ENCODE results near the gene CHRD.

GRCh38 chr3:184387174-184387714 lies 7.4 kb downstream of the CHRD start:
- TF ChIP-seq, protein P1, sequence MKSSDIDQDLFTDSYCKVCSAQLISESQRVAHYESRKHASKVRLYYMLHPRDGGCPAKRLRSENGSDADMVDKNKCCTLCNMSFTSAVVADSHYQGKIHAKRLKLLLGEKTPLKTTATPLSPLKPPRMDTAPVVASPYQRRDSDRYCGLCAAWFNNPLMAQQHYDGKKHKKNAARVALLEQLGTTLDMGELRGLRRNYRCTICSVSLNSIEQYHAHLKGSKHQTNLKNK (CRISPR knock-in tag; IDR thresholded peaks at IDR 0.05): no peak
- TF ChIP-seq, protein P2, sequence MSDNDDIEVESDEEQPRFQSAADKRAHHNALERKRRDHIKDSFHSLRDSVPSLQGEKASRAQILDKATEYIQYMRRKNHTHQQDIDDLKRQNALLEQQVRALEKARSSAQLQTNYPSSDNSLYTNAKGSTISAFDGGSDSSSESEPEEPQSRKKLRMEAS (CRISPR knock-in tag; IDR thresholded peaks at IDR 0.05): no peak
- TF ChIP-seq CTCF (IDR thresholded peaks at IDR 0.05): no peak
- TF ChIP-seq ERG (CRISPR knock-in tag; IDR thresholded peaks at IDR 0.05): no peak
- no peak for TF ChIP-seq SP1 (CRISPR knock-in tag; conservative IDR thresholded peaks at IDR 0.05)
- no peak for TF ChIP-seq NR2C2 (CRISPR knock-in tag; IDR thresholded peaks at IDR 0.05)
- TF ChIP-seq, protein P3, sequence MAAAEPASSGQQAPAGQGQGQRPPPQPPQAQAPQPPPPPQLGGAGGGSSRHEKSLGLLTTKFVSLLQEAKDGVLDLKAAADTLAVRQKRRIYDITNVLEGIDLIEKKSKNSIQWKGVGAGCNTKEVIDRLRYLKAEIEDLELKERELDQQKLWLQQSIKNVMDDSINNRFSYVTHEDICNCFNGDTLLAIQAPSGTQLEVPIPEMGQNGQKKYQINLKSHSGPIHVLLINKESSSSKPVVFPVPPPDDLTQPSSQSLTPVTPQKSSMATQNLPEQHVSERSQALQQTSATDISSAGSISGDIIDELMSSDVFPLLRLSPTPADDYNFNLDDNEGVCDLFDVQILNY (CRISPR knock-in tag; IDR thresholded peaks at IDR 0.05): no peak
- no peak for TF ChIP-seq ZBTB21 (CRISPR knock-in tag; IDR thresholded peaks at IDR 0.05; ENCODE audit: borderline replicate concordance)
- no peak for TF ChIP-seq CREB1 (CRISPR knock-in tag; IDR thresholded peaks at IDR 0.05)
